K562 (cell line): ENCODE measurements around the gene ATP6V0A1. TPM values are rescaled to one million over a fixed set of nuclear protein-coding genes. Genes with fewer than 3 reads are reported as not detected.
A peak's percentile ranks its signal among the peaks of the same experiment; 100 is the strongest.

Source experiments
- BHLHE40 ChIP-seq: IDR thresholded peaks from 2 replicates; pipeline ENCODE4 v1.6.1; 2011; ENCODE audit warnings: low read length, improper control_type of control experiment
- DNMT1 ChIP-seq: fragments of 450-650 bp; IDR thresholded peaks from 2 replicates; pipeline ENCODE4 v1.6.1; 2016; ENCODE audit warnings: antibody characterized with exemption, mild to moderate bottlenecking
- EP300 ChIP-seq: IDR thresholded peaks from 2 replicates; pipeline ENCODE4 v1.6.1; 2012; ENCODE audit warnings: low read length, improper control_type of control experiment
- MCM7 ChIP-seq, 2 experiments: fragments of 450-650 bp; IDR thresholded peaks; 2 replicates each; pipeline ENCODE4 v1.6.1; 2016 to 2018
- PHF21A ChIP-seq: fragments of 450-650 bp; IDR thresholded peaks from 2 replicates; pipeline ENCODE4 v1.6.1; 2017; ENCODE audit warnings: low read depth, borderline replicate concordance
- SRF ChIP-seq, 2 experiments: fragments of 250-450, 450-650 bp in 1 of 2; sonication (Bioruptor Pico) in 1 of 2; sonication (generic) in 1 of 2; formaldehyde crosslinking; IDR thresholded peaks; 2 replicates each; pipeline versions ENCODE4 v1.5.0 to v1.5.1; 2020 to 2022; ENCODE audit warnings: mild to moderate bottlenecking in 1 of 2, missing genetic modification reagents in 1 of 2
- STAT5A ChIP-seq: IDR thresholded peaks from 2 replicates; pipeline ENCODE4 v1.6.1; 2012; ENCODE audit warnings: low read length, inconsistent platforms, borderline replicate concordance
- ZNF76 ChIP-seq: fragments of 250-450 bp; sonication (Bioruptor Pico); IDR thresholded peaks from 2 replicates; pipeline ENCODE4 v1.4.0; 2020; ENCODE audit warnings: mild to moderate bottlenecking, moderate library complexity, borderline replicate concordance
- polyA plus RNA-seq, 8 experiments: library from polyadenylated mRNA; depleted of rRNA in 4 of 8; stranded (reverse) in 5 of 8; unstranded in 3 of 8; fragments of >200 nt; fragmentation: Nextera tagmentation in 2 of 8; fragmentation: Illumina TruSeq in 1 of 8; extraction: Ambion mirVana in 2 of 8; extraction: Trizol in 1 of 8; gene quantifications; 2 replicates each; pipeline versions ENCODE4 v1.2.1 to v1.2.3, GENCODE V29; 2011 to 2014; ENCODE audit warnings: inconsistent platforms in 1 of 8, missing spikeins in 1 of 8
- total RNA-seq, 7 experiments: library from RNA; depleted of rRNA in 6 of 7; stranded (reverse); fragments of >200 nt in 6 of 7; fragmentation: Illumina TruSeq in 2 of 7; extraction: Trizol in 2 of 7; gene quantifications; 2 replicates each; pipeline versions ENCODE4 v1.2.1 to v1.2.3, GENCODE V29; 2011 to 2021; ENCODE audit warnings: low replicate concordance in 1 of 7
- TF ChIP-seq, protein P1 (sequence below): fragments of 200-800 bp; sonication (Bioruptor generic); IDR thresholded peaks from 2 replicates; pipeline ENCODE4 v1.6.1; 2017; ENCODE audit warnings: missing genetic modification characterization, missing compliant biosample characterization
- TF ChIP-seq, protein P2 (sequence below): sonication (generic); formaldehyde crosslinking; IDR thresholded peaks from 2 replicates; pipeline ENCODE4 v1.9.0; 2022; ENCODE audit warnings: mild to moderate bottlenecking, missing genetic modification reagents
- TF ChIP-seq, protein P3 (sequence below), 3 experiments: fragments of 200-800 bp in 1 of 3; sonication (Bioruptor generic) in 1 of 3; sonication (generic) in 1 of 3; formaldehyde crosslinking in 1 of 3; IDR thresholded peaks; 2 replicates each; pipeline versions ENCODE4 v1.6.1 to v1.8.0; 2016 to 2022; ENCODE audit warnings: mild to moderate bottlenecking in 2 of 3, missing compliant biosample characterization in 2 of 3, missing genetic modification characterization in 2 of 3, missing genetic modification reagents in 1 of 3
- TF ChIP-seq, protein P4 (sequence below), 2 experiments: fragments of 450-650 bp; formaldehyde crosslinking in 1 of 2; IDR thresholded peaks; 2 replicates each; pipeline versions ENCODE4 v1.4.0 to v1.6.1; 2014 to 2020; ENCODE audit warnings: mild to moderate bottlenecking in 2 of 2, borderline replicate concordance in 1 of 2, low read depth in 1 of 2
- TF ChIP-seq, protein P5 (sequence below): IDR thresholded peaks from 2 replicates; pipeline ENCODE4 v1.6.1; 2016; ENCODE audit warnings: missing genetic modification characterization, missing compliant biosample characterization

The ATP6V0A1 gene
- total and polyA plus RNA-seq, 9 of the 15 experiments (the other 6 are each of a cell fraction or from before 2014, with no cell fraction given), result 11.8 to 158 (median 75.5) TPM

DNA sequence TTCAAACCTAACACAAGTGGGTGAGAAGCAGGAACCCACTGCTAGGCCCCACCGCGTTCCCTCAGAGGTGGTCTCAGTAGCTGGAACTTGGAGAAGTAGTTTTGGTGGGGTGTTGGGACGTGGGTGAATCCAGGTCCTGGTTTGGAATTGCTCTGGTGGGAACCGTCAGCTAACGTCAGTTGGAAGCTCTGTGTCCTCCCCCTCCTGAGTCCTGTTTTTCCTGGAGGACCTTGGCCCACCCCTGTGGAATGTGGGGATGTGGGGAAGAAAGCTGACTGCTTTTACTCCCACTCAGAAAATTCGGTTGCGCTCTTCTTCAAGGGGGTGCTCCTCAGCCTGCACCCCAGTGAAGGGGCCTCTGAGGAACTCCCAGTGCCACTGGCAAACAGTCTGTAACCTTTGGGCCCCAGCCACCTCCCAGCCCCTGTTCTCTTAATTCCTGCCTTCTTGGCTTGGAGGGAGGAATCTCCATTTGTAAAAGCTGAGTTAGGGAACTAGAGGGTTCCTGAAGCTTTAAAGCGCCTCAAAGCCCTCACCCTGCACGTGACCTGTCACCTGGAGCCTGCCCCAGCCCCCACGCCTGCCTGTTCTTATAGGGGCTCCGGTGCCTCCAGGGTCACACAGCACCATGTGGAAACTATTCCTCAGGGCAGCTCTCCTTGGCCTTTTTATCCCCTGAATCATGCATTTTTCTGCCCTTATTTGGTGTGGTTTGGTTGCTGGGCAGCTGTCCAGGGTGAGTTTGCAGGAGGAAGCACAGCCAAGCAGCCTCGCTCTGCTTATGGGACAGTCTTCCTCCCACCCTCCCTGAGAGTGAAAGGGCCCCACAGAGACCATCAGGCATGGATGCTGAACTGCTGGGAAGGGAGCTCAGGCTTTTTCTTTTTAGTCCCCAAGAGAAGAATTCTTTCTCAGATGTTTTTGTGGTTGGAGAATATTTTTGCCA is 61.1 kb downstream of the ATP6V0A1 start (continued):
- TF ChIP-seq, protein P1, sequence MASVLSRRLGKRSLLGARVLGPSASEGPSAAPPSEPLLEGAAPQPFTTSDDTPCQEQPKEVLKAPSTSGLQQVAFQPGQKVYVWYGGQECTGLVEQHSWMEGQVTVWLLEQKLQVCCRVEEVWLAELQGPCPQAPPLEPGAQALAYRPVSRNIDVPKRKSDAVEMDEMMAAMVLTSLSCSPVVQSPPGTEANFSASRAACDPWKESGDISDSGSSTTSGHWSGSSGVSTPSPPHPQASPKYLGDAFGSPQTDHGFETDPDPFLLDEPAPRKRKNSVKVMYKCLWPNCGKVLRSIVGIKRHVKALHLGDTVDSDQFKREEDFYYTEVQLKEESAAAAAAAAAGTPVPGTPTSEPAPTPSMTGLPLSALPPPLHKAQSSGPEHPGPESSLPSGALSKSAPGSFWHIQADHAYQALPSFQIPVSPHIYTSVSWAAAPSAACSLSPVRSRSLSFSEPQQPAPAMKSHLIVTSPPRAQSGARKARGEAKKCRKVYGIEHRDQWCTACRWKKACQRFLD (CRISPR knock-in tag), result no peak
- TF ChIP-seq, protein P2, sequence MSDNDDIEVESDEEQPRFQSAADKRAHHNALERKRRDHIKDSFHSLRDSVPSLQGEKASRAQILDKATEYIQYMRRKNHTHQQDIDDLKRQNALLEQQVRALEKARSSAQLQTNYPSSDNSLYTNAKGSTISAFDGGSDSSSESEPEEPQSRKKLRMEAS (CRISPR knock-in tag), result no peak
- peak; percentile 77 to 97 for TF ChIP-seq SRF (CRISPR knock-in tag; IDR thresholded peaks at IDR 0.05)
- TF ChIP-seq BHLHE40, result peak; percentile 87
- TF ChIP-seq DNMT1, result no peak
- TF ChIP-seq EP300, result no peak
- no peak for TF ChIP-seq STAT5A
- TF ChIP-seq, protein P3, sequence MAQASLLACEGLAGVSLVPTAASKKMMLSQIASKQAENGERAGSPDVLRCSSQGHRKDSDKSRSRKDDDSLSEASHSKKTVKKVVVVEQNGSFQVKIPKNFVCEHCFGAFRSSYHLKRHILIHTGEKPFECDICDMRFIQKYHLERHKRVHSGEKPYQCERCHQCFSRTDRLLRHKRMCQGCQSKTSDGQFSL (CRISPR knock-in tag; IDR thresholded peaks at IDR 0.05), result no peak
- TF ChIP-seq, protein P3 (tag; IDR thresholded peaks at IDR 0.05), result no peak
- TF ChIP-seq ZNF76 (CRISPR knock-in tag), result no peak
- TF ChIP-seq, protein P4, sequence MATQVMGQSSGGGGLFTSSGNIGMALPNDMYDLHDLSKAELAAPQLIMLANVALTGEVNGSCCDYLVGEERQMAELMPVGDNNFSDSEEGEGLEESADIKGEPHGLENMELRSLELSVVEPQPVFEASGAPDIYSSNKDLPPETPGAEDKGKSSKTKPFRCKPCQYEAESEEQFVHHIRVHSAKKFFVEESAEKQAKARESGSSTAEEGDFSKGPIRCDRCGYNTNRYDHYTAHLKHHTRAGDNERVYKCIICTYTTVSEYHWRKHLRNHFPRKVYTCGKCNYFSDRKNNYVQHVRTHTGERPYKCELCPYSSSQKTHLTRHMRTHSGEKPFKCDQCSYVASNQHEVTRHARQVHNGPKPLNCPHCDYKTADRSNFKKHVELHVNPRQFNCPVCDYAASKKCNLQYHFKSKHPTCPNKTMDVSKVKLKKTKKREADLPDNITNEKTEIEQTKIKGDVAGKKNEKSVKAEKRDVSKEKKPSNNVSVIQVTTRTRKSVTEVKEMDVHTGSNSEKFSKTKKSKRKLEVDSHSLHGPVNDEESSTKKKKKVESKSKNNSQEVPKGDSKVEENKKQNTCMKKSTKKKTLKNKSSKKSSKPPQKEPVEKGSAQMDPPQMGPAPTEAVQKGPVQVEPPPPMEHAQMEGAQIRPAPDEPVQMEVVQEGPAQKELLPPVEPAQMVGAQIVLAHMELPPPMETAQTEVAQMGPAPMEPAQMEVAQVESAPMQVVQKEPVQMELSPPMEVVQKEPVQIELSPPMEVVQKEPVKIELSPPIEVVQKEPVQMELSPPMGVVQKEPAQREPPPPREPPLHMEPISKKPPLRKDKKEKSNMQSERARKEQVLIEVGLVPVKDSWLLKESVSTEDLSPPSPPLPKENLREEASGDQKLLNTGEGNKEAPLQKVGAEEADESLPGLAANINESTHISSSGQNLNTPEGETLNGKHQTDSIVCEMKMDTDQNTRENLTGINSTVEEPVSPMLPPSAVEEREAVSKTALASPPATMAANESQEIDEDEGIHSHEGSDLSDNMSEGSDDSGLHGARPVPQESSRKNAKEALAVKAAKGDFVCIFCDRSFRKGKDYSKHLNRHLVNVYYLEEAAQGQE (IDR thresholded peaks at IDR 0.05; ENCODE audit: borderline replicate concordance), result peak; percentile 48; the same call in 1 of the 2 replicates
- TF ChIP-seq, protein P4 (CRISPR knock-in tag; IDR thresholded peaks at IDR 0.05; ENCODE audit: low read depth), result no peak
- TF ChIP-seq PHF21A, result no peak
- TF ChIP-seq, protein P5, sequence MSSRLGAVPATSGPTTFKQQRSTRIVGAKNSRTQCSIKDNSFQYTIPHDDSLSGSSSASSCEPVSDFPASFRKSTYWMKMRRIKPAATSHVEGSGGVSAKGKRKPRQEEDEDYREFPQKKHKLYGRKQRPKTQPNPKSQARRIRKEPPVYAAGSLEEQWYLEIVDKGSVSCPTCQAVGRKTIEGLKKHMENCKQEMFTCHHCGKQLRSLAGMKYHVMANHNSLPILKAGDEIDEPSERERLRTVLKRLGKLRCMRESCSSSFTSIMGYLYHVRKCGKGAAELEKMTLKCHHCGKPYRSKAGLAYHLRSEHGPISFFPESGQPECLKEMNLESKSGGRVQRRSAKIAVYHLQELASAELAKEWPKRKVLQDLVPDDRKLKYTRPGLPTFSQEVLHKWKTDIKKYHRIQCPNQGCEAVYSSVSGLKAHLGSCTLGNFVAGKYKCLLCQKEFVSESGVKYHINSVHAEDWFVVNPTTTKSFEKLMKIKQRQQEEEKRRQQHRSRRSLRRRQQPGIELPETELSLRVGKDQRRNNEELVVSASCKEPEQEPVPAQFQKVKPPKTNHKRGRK (tag), result no peak
- no peak for TF ChIP-seq MCM7 (IDR thresholded peaks at IDR 0.05)
